Measurements from ENCODE around the gene TNFAIP8.

TNFAIP8 gene

GRCh38 chr5:119346394-119346793 is 9.4 kb upstream of the TNFAIP8 start:
- DNase-seq (ENCODE audit: low spot score): no peak

DNA sequence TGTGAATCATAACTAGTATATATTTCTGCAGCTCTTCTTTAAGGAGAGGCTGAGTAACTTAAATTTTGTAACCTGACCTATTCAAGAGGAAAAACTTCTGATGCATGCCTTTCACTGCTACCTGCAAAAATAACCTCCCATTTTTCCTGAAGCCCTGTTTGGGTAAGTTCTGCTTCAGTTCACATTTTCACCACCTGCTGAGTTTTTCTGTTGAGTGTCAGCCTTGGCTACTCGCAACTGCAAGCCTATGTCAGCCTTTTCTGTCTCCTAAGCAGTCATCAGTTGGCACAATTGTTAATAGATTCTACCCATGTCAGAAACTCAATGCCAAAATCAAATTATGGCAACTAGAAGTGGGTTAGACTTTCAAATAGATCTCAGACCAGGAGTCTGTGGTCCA is 8.2 kb upstream of the TNFAIP8 start:
- no peak for DNase-seq (ENCODE audit: low spot score)

DNA sequence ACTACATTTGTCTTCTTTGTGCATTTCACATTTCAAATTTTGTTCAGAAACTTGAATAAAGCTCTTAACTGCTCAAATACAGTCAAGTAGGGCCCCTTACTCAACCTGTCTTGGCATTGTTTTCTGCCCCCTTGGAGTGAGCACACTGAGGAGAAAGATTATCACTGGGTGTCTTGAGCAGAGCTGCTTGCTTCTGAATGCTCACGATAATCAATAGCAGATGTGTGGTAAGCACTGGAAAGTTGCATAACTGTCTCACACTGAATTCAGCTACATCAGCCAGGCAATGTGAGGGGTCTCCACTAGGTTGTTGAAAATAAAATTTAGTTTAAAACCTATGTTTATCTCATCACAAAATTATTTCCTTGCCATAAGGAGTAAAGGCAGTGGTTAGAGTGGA is 7.8 kb upstream of the TNFAIP8 start:
- no peak for DNase-seq (ENCODE audit: low spot score)

DNA sequence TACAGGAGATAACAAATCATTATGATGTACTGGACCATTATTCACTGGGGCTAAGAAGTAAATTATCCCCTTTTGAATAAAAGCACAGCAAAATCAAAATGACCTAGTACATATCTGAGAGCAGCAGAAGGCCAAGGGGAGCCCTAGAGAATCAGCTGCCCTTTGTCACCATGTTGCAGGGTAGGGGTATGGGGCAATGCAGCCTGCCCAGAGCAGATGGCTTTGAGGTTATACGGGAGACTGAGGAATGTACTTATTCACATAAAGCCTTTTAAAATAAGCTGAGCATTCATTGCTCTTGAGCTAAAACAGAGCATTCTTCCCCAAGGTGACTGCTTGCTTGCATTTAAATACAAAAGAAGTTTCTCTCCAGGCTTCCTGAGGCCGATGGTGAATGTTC is 2.6 kb upstream of the TNFAIP8 start:
- DNase-seq (ENCODE audit: low spot score): no peak

DNA sequence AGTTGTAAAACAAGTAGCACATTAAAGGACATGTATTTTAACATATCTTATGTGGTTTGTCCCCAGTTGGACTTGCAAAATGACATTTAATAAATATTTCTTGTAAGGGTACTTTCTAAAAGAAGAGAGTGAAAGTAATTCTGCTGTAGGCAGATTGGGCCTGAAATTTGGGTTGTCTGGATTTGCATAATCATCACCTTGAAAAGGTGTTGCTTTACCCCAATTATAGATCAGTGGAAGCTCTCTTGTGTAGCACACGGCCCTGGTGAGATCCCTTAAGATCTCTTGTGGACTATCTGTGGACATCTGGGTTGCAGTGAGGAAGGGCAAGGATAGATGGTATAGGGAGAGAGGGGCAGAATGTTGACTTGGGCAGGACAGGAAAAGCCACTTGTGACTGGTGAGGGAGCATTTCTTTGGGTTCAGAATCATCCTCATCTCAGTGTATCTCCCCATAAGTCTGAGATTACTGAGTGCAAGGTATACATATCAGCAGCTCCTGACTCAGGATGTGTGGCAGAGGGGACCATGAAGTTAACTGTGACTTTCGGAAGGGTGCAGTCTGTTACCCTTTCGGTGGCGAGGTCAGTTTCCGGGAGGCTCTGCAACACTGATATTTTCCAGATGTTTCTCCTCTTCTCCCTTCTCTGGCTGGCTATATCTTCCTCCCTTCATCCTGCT is 2.0 kb upstream of the TNFAIP8 start:
- DNase-seq (ENCODE audit: low spot score): no peak

- DNase-seq (ENCODE audit: low spot score): no peak
Measured at GRCh38 chr5:119354537-119355243, 1.1 kb upstream of the TNFAIP8 start.

DNA sequence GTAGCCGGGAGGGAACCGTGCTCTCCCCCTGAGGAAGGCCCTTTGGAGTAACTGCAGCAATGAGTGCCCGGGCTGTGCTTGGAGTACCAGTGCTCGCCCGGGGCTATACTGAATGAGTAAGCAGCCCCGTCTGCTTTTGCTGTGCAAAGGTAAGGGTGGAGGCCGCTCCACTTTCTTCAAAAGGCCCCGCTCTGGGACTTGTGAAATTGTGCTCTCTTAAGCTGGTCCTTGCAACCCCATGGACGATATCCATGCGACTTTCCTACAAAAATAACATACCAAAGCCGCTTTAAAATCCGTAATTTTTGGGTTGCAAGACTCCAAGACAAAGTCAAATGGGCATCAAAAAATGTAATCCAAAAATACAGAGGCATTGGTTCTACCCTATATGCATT is 578 bp upstream of the TNFAIP8 start:
- DNase-seq (ENCODE audit: low spot score): no peak

DNA sequence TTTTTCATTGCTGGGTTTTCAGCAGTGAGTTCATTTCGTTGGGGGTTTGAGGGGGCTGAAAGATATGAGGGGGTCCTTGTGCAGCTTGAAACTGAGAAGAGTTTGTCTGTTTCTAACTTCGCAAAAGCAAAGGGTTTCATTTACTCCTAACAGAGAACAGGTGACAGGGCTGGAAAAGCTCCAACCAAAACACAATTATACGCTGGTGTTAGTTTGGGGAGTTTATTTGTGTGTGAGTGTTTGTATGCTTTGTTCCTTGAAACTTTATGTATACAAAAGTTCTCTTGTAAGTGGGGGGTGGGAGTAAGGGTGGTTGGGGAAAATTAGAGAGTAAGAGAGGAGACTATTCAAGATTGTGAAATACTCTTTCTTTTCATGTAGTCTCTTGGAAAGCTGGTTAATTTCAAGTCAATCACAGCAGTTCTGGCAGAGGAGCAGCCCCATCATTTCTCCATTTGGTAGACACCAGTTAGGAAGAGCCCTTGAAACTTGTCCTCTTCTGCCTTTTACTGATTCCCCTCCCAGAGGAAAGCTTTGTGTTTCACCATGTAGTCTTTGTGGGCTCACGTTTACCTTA is 881 bp downstream of the TNFAIP8 start:
- no peak for DNase-seq (ENCODE audit: low spot score)

GRCh38 chr5:119357270-119357669 is 1.5 kb downstream of the TNFAIP8 start:
- no peak for DNase-seq (ENCODE audit: low spot score)

GRCh38 chr5:119357808-119358529 is 2.1 kb downstream of the TNFAIP8 start:
- no peak for DNase-seq (ENCODE audit: low spot score)

DNA sequence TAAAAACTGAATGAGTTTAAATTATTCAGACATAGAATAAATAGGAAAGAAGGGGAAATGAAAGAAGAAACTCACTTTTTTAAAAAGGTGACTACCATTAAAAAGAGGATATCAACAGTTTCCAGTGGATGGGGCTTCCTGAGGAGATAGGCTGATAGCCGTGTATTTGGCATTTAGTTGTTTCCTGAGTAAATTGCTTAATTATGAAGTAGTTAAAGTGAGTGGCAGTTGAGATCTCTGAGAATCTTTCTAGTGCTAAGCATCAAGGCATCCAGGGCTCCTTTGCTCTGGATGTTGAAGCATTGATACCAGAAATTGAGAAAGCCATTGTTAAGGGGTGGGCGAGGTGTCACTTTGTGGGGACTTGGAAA is 2.7 kb downstream of the TNFAIP8 start:
- no peak for DNase-seq (ENCODE audit: low spot score)

DNA sequence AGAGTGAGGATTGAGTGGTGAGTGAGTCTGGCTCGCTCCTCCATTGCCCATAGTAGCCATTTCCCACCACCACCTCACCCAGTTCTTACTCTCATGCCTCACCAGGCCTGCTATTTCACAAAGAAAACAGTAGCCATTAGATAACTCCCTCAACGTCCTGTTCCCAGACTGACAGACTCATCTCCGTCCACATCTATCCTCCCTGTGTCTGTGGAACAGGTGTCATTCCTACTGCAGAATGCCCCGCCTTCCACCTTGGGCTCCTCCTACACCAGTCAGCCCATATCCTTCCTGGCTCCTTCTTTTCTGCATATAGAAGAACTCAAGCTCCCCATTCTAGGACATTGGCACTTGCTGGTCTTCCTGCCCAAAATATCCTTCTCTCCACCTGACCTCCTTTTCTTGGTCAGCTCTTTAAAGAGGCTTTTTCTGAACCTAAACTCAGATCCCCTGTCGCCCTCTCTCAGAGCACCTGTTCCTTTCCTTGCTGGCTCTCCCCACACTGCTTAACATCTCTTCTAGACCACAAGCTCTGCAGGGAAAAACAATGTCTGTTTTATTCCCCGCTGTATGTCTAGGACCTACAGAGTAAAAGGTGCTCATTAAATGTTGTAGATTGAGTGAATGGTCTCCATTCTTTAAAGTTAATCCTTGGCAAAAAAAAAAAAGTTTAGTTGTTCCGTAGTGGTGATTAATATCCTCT is 3.2 kb downstream of the TNFAIP8 start:
- DNase-seq (ENCODE audit: low spot score): no peak

- no peak for DNase-seq (ENCODE audit: low spot score)
Measured at GRCh38 chr5:119359737-119360413, 4.1 kb downstream of the TNFAIP8 start.

GRCh38 chr5:119360905-119361593 is 5.2 kb downstream of the TNFAIP8 start:
- no peak for DNase-seq (ENCODE audit: low spot score)

GRCh38 chr5:119361594-119362125 is 5.8 kb downstream of the TNFAIP8 start:
- DNase-seq (ENCODE audit: low spot score): no peak

DNA sequence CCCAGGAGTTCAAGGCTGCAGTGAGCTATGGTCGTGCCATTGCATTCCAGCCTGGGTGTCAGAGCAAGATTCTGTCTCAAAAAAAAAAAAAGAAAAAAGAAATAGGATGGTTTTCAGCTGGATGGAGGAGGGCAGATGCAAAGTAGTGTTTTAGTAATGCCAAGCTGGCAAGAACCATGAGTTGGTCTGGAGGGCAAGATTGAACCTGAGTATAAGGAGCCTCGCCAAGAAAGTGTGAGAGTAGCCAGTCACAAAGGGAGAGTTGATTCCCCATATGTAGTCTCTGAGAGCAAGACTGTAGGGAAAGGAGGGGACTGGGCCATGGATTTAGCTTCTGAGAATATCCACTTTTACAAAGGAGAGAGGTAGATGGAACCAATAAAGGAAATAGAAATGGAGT is 6.9 kb downstream of the TNFAIP8 start:
- no peak for DNase-seq (ENCODE audit: low spot score)

DNA sequence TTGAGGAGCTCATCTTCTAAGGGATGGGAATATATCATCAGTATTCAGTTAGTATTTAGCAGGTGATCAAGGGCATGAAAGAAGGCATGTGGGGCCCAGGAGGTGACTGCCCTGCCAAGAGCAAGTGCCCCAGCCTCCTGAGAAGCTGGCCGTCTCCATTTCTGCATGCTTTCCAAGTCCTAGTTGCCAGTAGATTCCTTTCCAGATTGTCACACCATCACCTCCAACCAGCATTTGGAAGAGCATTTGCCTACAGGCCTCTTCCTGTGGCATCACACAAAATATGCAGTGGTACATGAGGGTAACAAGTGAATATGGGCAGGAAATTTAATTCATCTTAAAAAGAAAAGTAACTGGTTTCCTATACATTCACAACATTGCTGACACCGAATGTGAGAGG is 7.5 kb downstream of the TNFAIP8 start:
- DNase-seq (ENCODE audit: low spot score): no peak

GRCh38 chr5:119363936-119364335 is 8.1 kb downstream of the TNFAIP8 start:
- DNase-seq (ENCODE audit: low spot score): no peak

- DNase-seq (ENCODE audit: low spot score): no peak
Measured at GRCh38 chr5:119365847-119366539, 10.2 kb downstream of the TNFAIP8 start.

- DNase-seq (ENCODE audit: low spot score): no peak
Measured at GRCh38 chr5:119366540-119366881, 10.7 kb downstream of the TNFAIP8 start.
